Activated CD8-positive, alpha-beta memory T cell treated with anti-CD3 and anti-CD28 coated beads, Interleukin-2, amount 10 ng/mL, durations not matched to agents 7 days and 5 days (primary cell): ENCODE results near the gene ALDH1A3. TPM values are rescaled to one million over a fixed set of nuclear protein-coding genes. Genes with fewer than 3 reads are reported as not detected.

Source experiments
- ATAC-seq: fragments of 150-1000 bp; cut with Tn5 transposase; one replicate; pipeline ENCODE4 v1.10.0; 2021; ENCODE audit warnings: moderate library complexity
- CTCF ChIA-PET: fragments of 350-600 bp; sonication (Branson Sonifier 250); formaldehyde crosslinking; loops from one replicate; lab custom pipeline; 2021; ENCODE audit warnings: antibody characterized with exemption; lab: Charles Lee
- DNase-seq: peaks from one replicate; pipeline ENCODE4 v3.0.0-alpha.2; 2020
- H3K27ac Mint-ChIP-seq: one replicate; pipeline ENCODE4 v1.8.0; 2021; ENCODE audit warnings: mild to moderate bottlenecking, mixed read lengths
- H3K27me3 Mint-ChIP-seq: one replicate; pipeline ENCODE4 v1.8.0; 2021; ENCODE audit warnings: mixed read lengths
- H3K36me3 Mint-ChIP-seq: one replicate; pipeline ENCODE4 v1.8.0; 2021; ENCODE audit warnings: mild to moderate bottlenecking, mixed read lengths
- H3K4me1 Mint-ChIP-seq: one replicate; pipeline ENCODE4 v1.8.0; 2021; ENCODE audit warnings: mixed read lengths
- H3K4me3 Mint-ChIP-seq: one replicate; pipeline ENCODE4 v1.8.0; 2021; ENCODE audit warnings: mild to moderate bottlenecking, moderate library complexity, mixed read lengths
- H3K9me3 Mint-ChIP-seq: one replicate; pipeline ENCODE4 v1.8.0; 2022; ENCODE audit warnings: low read depth, mixed read lengths
- total RNA-seq, 2 experiments: library from RNA; stranded (reverse); gene quantifications; one replicate each; pipeline ENCODE4 v1.2.3, GENCODE V29; 2021

Gene ALDH1A3
- total RNA-seq, 2 experiments from 2014 or later, result not detected

DNA sequence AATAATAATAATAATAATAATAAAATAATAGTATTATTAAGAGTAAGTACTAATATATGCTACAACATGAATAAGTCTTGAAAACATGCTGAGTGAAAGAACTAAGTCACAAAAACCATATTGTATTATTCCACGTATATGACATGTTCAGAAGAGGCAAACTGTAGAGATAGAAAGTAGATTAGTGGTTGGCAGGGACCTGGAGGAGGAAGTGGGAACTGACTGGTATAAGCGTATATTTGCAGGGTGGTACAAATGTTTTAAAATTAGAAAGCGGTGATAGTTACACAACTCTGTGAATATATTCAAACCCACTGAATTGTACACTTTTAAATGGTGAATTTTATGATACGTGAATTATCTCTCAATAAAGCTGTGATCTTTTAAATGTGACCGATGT, 72.3 kb downstream of the ALDH1A3 start:
- peaks cover 48% of the 10 kb centered on the region for H3K27me3 Mint-ChIP-seq
- H3K4me1 Mint-ChIP-seq, result no peaks in the 10 kb centered on the region
- CTCF ChIA-PET, result no interaction called here
- no peaks in the 10 kb centered on the region for H3K9me3 Mint-ChIP-seq
- no peak overlapping the region for H3K27ac Mint-ChIP-seq
- H3K4me3 Mint-ChIP-seq, result no peak overlapping the region
- H3K36me3 Mint-ChIP-seq, result no peaks in the 10 kb centered on the region
- ATAC-seq (no peak), DNase-seq (no peak)

DNA sequence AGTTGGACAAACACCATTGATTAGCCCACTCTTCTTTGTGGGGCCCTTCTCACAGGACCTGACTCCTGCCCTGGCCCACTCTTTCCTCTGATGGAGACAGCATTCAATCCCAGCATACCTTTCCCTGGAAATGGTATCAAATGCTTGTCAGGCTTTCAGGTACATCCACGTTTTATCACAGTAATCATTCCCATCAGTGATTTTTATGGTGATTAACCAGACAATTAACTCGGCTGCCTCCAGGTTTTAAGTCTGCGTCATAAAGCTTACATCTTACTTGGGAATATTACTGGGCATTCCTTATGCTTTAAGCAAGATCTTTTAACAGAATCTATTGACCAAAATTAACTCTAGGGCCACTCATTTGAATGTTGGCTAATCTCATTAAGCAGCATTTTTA, 72.9 kb downstream of the ALDH1A3 start:
- no peaks in the 10 kb centered on the region for H3K36me3 Mint-ChIP-seq
- ATAC-seq, result no peak
- H3K27ac Mint-ChIP-seq, result no peak overlapping the region
- CTCF ChIA-PET, result no interaction called here
- H3K4me3 Mint-ChIP-seq, result no peak overlapping the region
- peaks cover 48% of the 10 kb centered on the region for H3K27me3 Mint-ChIP-seq
- DNase-seq, result no peak
- H3K9me3 Mint-ChIP-seq, result no peaks in the 10 kb centered on the region
- no peaks in the 10 kb centered on the region for H3K4me1 Mint-ChIP-seq

DNA sequence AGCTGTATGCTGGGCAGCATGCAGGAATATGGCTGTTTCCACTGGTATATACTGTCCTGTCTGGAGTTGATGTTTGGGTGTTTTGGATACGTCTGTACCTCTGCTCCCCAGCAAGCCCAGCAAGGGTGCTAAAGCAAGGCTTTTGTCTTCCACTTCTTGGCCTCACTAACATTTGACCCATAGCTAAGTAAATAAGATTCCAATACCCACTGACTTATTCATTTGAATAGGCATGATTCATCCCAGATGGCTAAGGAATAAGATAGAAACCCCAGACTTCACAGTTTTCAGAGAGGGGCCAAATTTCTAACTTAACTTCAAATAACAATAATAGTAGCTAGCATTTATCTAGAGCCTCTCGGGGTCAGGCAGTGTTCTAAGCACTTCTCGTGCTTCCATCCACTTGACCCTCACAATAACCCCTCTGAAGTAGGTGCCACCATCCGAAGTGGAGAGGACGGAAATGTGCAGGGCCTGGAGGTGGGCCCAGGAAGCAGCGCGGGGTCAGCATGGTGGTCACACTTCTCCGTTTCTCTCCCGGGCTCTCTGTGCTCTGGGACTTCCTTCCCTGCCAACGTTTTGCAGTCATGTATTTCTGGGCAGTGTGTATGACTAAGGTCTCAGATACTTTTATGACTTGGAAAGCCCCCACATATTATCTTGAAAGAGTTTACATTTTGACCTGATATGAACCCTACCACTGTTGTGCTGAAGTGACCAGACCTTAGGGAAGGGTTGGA, 78.9 kb downstream of the ALDH1A3 start:
- Mint-ChIP-seq H3K9me3 (no peaks in the 10 kb centered on the region), H3K36me3 (no peaks in the 10 kb centered on the region), H3K4me1 (no peaks in the 10 kb centered on the region), H3K4me3 (no peak overlapping the region), H3K27me3 (peaks cover 36% of the 10 kb centered on the region), H3K27ac (no peak overlapping the region)
- no peak for DNase-seq
- ATAC-seq, result no peak
- CTCF ChIA-PET, result interaction anchor here (1.9 kb wide), 1 partner anchor 48 kb away, joined by 4 read pairs; no protein-coding TSS in a partner anchor

DNA sequence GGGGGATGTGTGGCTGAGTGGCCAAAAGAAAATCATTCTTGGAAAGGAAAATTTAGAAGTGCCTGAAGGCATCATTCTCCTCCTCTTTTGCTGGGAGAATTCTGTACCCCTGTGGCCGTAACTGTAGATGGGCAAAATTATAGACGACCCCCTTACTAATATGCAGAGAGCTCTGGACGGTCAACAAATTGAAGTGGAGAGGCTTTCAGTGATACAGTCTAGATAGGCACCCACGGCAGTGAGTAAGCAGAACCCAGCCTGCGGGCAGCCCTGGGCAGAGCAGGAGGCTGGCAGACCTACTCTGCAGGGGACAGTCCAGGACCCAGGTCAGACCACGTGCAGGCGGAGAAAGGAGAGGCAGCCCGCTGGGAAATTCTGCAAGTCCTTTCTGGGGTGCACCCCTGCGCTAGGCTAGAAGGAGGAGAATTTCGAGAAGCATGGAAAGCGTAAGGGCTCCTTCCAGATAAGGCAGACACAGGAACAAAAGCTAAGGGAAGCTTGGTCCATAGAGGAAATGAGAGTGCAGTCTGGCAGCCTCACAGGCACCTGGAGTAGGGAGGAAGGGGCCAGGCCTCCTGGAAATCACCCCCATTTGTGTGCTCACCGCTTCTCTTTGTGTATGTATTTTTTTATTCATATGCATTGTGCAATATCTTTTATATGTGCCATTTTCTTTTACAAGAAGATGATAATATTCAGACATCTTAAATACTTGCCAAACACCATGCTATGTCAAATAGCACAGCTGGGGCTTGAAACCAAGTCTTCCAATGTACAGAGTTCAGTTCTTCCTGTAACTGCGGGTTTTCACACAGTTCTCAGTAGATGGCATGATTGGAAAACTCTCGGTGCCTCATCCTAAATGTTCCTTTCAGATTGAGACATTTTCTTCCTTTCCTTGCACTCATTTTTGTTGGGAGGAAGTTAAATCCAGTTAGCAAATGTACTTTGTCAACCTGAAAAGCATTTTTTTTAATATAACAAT, 79.7 kb downstream of the ALDH1A3 start:
- CTCF ChIA-PET, result interaction anchor here (1.9 kb wide), 1 partner anchor 47 kb away, joined by 4 read pairs; no protein-coding TSS in a partner anchor
- Mint-ChIP-seq H3K9me3 (no peaks in the 10 kb centered on the region), H3K27ac (no peak overlapping the region), H3K4me1 (no peaks in the 10 kb centered on the region), H3K4me3 (no peak overlapping the region), H3K36me3 (no peaks in the 10 kb centered on the region), H3K27me3 (peaks cover 34% of the 10 kb centered on the region)
- DNase-seq (no peak), ATAC-seq (no peak)

Other genes starting within 250 kb of the ALDH1A3 start
- gene LRRK1, start 39.5 kb downstream of the ALDH1A3 start, total RNA-seq, result 1 to 10 TPM; 1.2 to 1.9 TPM